ENCODE data around the gene TREX2.

TREX2 gene

GRCh38 chrX:153455571-153455970 is 9.7 kb upstream of the TREX2 start:
- no peak for DNase-seq

GRCh38 chrX:153454901-153455550 is 9.2 kb upstream of the TREX2 start:
- no peak for DNase-seq

- DNase-seq, result no peak
These were observed 5.1 kb upstream of the TREX2 start for GRCh38 chrX:153450949-153451277.

- DNase-seq, result no peak
These were observed 4.5 kb upstream of the TREX2 start for GRCh38 chrX:153450114-153450948.

- no peak for DNase-seq
These were observed 3.7 kb upstream of the TREX2 start for GRCh38 chrX:153449368-153450113.

GRCh38 chrX:153448556-153449367 is 2.9 kb upstream of the TREX2 start:
- no peak for DNase-seq

- DNase-seq, result no peak
These were observed 1.7 kb upstream of the TREX2 start for GRCh38 chrX:153447581-153447960.

- no peak for DNase-seq
These were observed 1.2 kb upstream of the TREX2 start for GRCh38 chrX:153446950-153447580.

- no peak for DNase-seq
These were observed 730 bp upstream of the TREX2 start for GRCh38 chrX:153446636-153446936.

- DNase-seq, result no peak
These were observed 575 bp downstream of the TREX2 start for GRCh38 chrX:153445106-153445855.

- DNase-seq, result no peak
These were observed 1.4 kb downstream of the TREX2 start for GRCh38 chrX:153444333-153445011.

- DNase-seq, result no peak
These were observed 2.2 kb downstream of the TREX2 start for GRCh38 chrX:153443476-153444332.

- DNase-seq, result no peak
These were observed 3.4 kb downstream of the TREX2 start for GRCh38 chrX:153442463-153442862.

GRCh38 chrX:153441981-153442380 is 3.9 kb downstream of the TREX2 start:
- no peak for DNase-seq

GRCh38 chrX:153441296-153441695 is 4.6 kb downstream of the TREX2 start:
- DNase-seq, result no peak

GRCh38 chrX:153440556-153441135 is 5.2 kb downstream of the TREX2 start:
- no peak for DNase-seq

- DNase-seq, result no peak
These were observed 5.9 kb downstream of the TREX2 start for GRCh38 chrX:153439977-153440376.

GRCh38 chrX:153438532-153438931 is 7.3 kb downstream of the TREX2 start:
- no peak for DNase-seq

- no peak for DNase-seq
These were observed 10.0 kb downstream of the TREX2 start for GRCh38 chrX:153435845-153436244.

- no peak for DNase-seq
These were observed 11.1 kb downstream of the TREX2 start for GRCh38 chrX:153434801-153435200.
